ENCODE results near the gene PITPNM2.
A peak's percentile ranks its signal among the peaks of the same experiment; 100 is the strongest.

PITPNM2 gene

DNA sequence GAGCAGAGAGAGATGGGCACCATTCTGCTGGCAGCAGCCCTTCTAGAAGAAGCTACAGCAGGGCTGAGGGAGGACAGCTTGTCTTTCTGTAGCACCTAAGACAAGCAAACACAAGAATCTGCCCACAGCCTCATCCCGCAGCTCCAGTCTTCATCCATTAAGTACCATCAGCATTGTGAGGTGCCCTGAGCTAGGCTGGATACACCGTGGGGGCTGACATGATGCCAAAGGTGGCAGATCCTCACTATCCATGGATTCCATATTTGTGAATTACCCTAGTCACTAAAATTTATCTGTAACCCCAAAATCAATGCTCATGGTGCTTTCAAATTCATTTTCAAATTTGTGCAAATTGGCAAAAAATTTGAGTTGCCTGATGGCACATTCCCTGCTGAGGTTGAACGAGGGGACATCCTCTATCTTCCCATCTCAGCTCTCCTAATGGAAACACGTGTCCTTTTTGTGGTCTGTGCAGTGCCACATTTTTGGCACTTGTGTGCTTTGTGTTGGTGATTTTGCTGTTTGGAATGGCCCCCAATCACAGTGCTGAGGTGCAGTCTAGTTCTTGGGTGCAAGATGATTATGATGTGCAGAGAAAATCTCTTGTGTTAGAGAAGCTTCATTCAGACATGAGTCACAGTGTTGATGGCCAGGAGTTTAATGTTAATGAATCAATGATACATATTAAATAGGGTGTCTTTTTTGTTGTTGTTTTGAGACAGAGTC is 7.0 kb downstream of the PITPNM2 start:
- Histone ChIP-seq H3K27ac (ENCODE audit: low read depth, low read length) (no peak overlapping the region), H3K9me3 (ENCODE audit: control insufficient read depth, insufficient read depth, low read depth, low read length) (no peaks in the 10 kb centered on the region), H3K4me3 (ENCODE audit: low read depth, low read length) (no peak overlapping the region), H3K9ac (ENCODE audit: low read length) (no peak overlapping the region), H3K4me1 (ENCODE audit: control insufficient read depth, insufficient read depth, low read length) (peaks cover 49% of the 10 kb centered on the region), H3K36me3 (ENCODE audit: control insufficient read depth, insufficient read depth, low read length) (no peaks in the 10 kb centered on the region), H3K27me3 (ENCODE audit: control insufficient read depth, insufficient read depth, low read length) (no peaks in the 10 kb centered on the region)

- no peak overlapping the region for H3K27ac ChIP-seq (ENCODE audit: low read depth, low read length)
- peaks cover 42% of the 10 kb centered on the region for H3K4me1 ChIP-seq (ENCODE audit: control insufficient read depth, insufficient read depth, low read length)
- no peak overlapping the region for H3K4me3 ChIP-seq (ENCODE audit: low read depth, low read length)
- no peaks in the 10 kb centered on the region for H3K36me3 ChIP-seq (ENCODE audit: control insufficient read depth, insufficient read depth, low read length)
- H3K27me3 ChIP-seq (ENCODE audit: control insufficient read depth, insufficient read depth, low read length), result no peaks in the 10 kb centered on the region
- H3K9me3 ChIP-seq (ENCODE audit: control insufficient read depth, insufficient read depth, low read depth, low read length), result no peaks in the 10 kb centered on the region
- H3K9ac ChIP-seq (ENCODE audit: low read length), result no peak overlapping the region
Observed at GRCh38 chr12:123142921-123143735, 7.8 kb downstream of the PITPNM2 start.

DNA sequence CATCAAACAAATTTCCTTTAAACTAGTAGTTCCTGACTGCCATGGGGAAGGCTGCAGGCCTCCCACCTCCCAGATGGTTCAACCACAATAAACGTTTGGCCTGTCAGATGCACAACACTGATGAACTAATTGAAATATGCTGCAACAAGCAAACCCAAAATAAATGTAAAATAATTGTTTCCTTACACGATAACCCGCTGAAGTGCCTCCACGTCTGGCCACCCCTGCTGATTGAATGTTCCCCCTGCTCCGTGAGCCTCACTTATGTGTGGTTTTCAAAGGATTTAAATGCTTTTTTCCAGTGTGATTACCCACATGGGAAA is 8.4 kb downstream of the PITPNM2 start:
- Histone ChIP-seq H3K9me3 (ENCODE audit: control insufficient read depth, insufficient read depth, low read depth, low read length) (no peaks in the 10 kb centered on the region), H3K27ac (ENCODE audit: low read depth, low read length) (no peak overlapping the region), H3K9ac (ENCODE audit: low read length) (no peak overlapping the region)

GRCh38 chr12:123141615-123142517 is 9.0 kb downstream of the PITPNM2 start:
- H3K27ac ChIP-seq (ENCODE audit: low read depth, low read length), result no peak overlapping the region; the same call in 1 of the 2 replicates
- peaks cover 42% of the 10 kb centered on the region for H3K4me1 ChIP-seq (ENCODE audit: control insufficient read depth, insufficient read depth, low read length)
- H3K9me3 ChIP-seq (ENCODE audit: control insufficient read depth, insufficient read depth, low read depth, low read length), result no peaks in the 10 kb centered on the region
- H3K9ac ChIP-seq (ENCODE audit: low read length), result peak overlapping the region; percentile 4
- no peak overlapping the region for H3K4me3 ChIP-seq (ENCODE audit: low read depth, low read length)
- no peaks in the 10 kb centered on the region for H3K27me3 ChIP-seq (ENCODE audit: control insufficient read depth, insufficient read depth, low read length)
- no peaks in the 10 kb centered on the region for H3K36me3 ChIP-seq (ENCODE audit: control insufficient read depth, insufficient read depth, low read length)

More for the DNA sequence above, 8.4 kb downstream of the PITPNM2 start:
- no peak overlapping the region for H3K4me3 ChIP-seq (ENCODE audit: low read depth, low read length)
- no peaks in the 10 kb centered on the region for H3K27me3 ChIP-seq (ENCODE audit: control insufficient read depth, insufficient read depth, low read length)
- H3K36me3 ChIP-seq (ENCODE audit: control insufficient read depth, insufficient read depth, low read length), result no peaks in the 10 kb centered on the region
- H3K4me1 ChIP-seq (ENCODE audit: control insufficient read depth, insufficient read depth, low read length), result peaks cover 42% of the 10 kb centered on the region

GRCh38 chr12:123140676-123141614 is 9.9 kb downstream of the PITPNM2 start:
- no peak overlapping the region for H3K4me3 ChIP-seq (ENCODE audit: low read depth, low read length)
- H3K4me1 ChIP-seq (ENCODE audit: control insufficient read depth, insufficient read depth, low read length), result peaks cover 42% of the 10 kb centered on the region
- H3K27ac ChIP-seq (ENCODE audit: low read depth, low read length), result no peak overlapping the region; the same call in 1 of the 2 replicates
- H3K36me3 ChIP-seq (ENCODE audit: control insufficient read depth, insufficient read depth, low read length), result no peaks in the 10 kb centered on the region
- no peaks in the 10 kb centered on the region for H3K9me3 ChIP-seq (ENCODE audit: control insufficient read depth, insufficient read depth, low read depth, low read length)
- H3K9ac ChIP-seq (ENCODE audit: low read length), result peak overlapping the region; percentile 4
- no peaks in the 10 kb centered on the region for H3K27me3 ChIP-seq (ENCODE audit: control insufficient read depth, insufficient read depth, low read length)

DNA sequence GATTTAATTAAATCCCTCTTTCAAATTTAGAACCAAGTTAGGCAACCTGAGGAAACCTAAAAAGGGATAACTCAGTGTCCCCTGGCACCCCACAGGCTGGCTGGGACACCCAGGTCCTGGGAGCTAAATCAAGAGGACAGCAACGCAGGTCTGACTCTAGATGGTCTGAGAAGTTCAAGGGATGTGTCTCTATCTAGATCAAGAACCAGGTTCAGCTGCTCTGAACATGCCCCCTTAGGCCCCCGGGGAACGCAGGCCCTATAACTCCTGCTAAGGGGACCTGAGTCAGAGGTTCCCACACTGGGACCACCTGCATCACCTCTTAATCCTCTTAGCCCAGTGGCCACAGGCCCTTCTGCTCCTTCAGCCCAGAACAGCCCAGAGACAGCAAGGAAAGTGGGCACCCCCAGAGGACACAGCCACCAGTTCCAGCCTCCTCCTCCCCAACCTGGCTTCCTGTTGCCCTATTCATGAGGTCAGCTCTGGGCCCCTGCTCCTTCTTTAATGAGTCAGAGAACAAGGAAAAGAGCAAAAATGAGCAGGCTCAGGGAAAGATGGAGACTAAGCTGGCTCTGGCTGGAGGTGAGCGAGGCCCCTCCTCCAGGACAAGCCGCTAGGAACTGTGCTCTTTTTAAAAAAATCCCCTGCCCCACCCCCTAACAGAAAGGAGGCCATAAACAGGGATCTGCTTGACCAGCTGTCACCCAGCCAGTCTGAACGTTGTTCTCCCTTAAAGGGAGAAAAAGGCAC is 10.8 kb downstream of the PITPNM2 start:
- Histone ChIP-seq H3K36me3 (ENCODE audit: control insufficient read depth, insufficient read depth, low read length) (no peaks in the 10 kb centered on the region), H3K9me3 (ENCODE audit: control insufficient read depth, insufficient read depth, low read depth, low read length) (no peaks in the 10 kb centered on the region), H3K4me3 (ENCODE audit: low read depth, low read length) (no peak overlapping the region), H3K4me1 (ENCODE audit: control insufficient read depth, insufficient read depth, low read length) (peaks cover 42% of the 10 kb centered on the region), H3K27me3 (ENCODE audit: control insufficient read depth, insufficient read depth, low read length) (no peaks in the 10 kb centered on the region), H3K9ac (ENCODE audit: low read length) (no peak overlapping the region), H3K27ac (ENCODE audit: low read depth, low read length) (no peak overlapping the region)

- Histone ChIP-seq H3K4me1 (ENCODE audit: control insufficient read depth, insufficient read depth, low read length) (peaks cover 26% of the 10 kb centered on the region), H3K4me3 (ENCODE audit: low read depth, low read length) (no peak overlapping the region), H3K27ac (ENCODE audit: low read depth, low read length) (no peak overlapping the region), H3K9ac (ENCODE audit: low read length) (no peak overlapping the region), H3K36me3 (ENCODE audit: control insufficient read depth, insufficient read depth, low read length) (no peaks in the 10 kb centered on the region), H3K9me3 (ENCODE audit: control insufficient read depth, insufficient read depth, low read depth, low read length) (no peaks in the 10 kb centered on the region), H3K27me3 (ENCODE audit: control insufficient read depth, insufficient read depth, low read length) (no peaks in the 10 kb centered on the region)
Observed at GRCh38 chr12:123135688-123136087, 15.2 kb downstream of the PITPNM2 start.

- H3K27me3 ChIP-seq (ENCODE audit: control insufficient read depth, insufficient read depth, low read length), result no peaks in the 10 kb centered on the region
- no peak overlapping the region for H3K9ac ChIP-seq (ENCODE audit: low read length)
- H3K27ac ChIP-seq (ENCODE audit: low read depth, low read length), result no peak overlapping the region
- H3K9me3 ChIP-seq (ENCODE audit: control insufficient read depth, insufficient read depth, low read depth, low read length), result no peaks in the 10 kb centered on the region
- H3K4me1 ChIP-seq (ENCODE audit: control insufficient read depth, insufficient read depth, low read length), result peaks cover 20% of the 10 kb centered on the region; the same call in 1 of the 2 replicates
- no peak overlapping the region for H3K4me3 ChIP-seq (ENCODE audit: low read depth, low read length)
- H3K36me3 ChIP-seq (ENCODE audit: control insufficient read depth, insufficient read depth, low read length), result no peaks in the 10 kb centered on the region
Observed at GRCh38 chr12:123134826-123135225, 16.1 kb downstream of the PITPNM2 start.

DNA sequence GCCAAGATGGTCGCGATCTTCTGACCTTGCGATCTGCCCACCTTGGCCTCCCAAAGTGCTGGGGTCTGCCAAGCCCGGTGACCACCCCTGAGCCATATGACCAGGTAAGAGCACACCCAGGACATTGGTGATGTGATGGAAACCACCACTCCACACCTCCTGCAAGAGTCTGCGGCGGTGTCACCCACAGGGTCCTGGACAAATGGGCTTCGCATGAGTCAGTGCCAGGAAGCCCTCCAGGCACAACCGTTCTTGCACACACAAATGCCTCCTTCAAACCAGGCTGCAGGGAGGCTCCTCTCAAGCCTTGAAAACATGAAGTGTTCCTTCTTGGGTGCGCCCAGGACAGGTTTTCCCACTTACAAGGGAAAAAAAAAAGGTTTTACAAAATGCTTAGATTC is 16.6 kb downstream of the PITPNM2 start:
- no peaks in the 10 kb centered on the region for H3K27me3 ChIP-seq (ENCODE audit: control insufficient read depth, insufficient read depth, low read length)
- H3K9me3 ChIP-seq (ENCODE audit: control insufficient read depth, insufficient read depth, low read depth, low read length), result no peaks in the 10 kb centered on the region
- H3K4me3 ChIP-seq (ENCODE audit: low read depth, low read length), result no peak overlapping the region
- no peak overlapping the region for H3K27ac ChIP-seq (ENCODE audit: low read depth, low read length)
- H3K36me3 ChIP-seq (ENCODE audit: control insufficient read depth, insufficient read depth, low read length), result no peaks in the 10 kb centered on the region
- no peak overlapping the region for H3K9ac ChIP-seq (ENCODE audit: low read length)
- peaks cover 14% of the 10 kb centered on the region; the same call in 1 of the 2 replicates for H3K4me1 ChIP-seq (ENCODE audit: control insufficient read depth, insufficient read depth, low read length)
